Neural progenitor cell (in vitro differentiated cells): ENCODE results near the gene FAM210B.

ENCODE experiments used
- CTCF ChIP-seq: fragments of 200-600 bp; sonication (generic); IDR thresholded peaks from 2 replicates; pipeline ENCODE4 v1.5.1; 2017; ENCODE audit warnings: antibody characterized with exemption, mild to moderate bottlenecking
- EZH2phosphoT487 ChIP-seq: fragments of 200-600 bp; sonication (generic); IDR thresholded peaks from 2 replicates; pipeline ENCODE4 v1.6.1; 2017; ENCODE audit warnings: antibody characterized with exemption

GRCh38 chr20:56412949-56413348, 54.2 kb downstream of the FAM210B start:
- TF ChIP-seq EZH2phosphoT487 (no peak), CTCF (no peak)
